Brain microvascular endothelial cell (primary cell): Measurements from ENCODE around the gene RSPH1.

Source experiments
- DNase-seq: peaks from one replicate; pipeline ENCODE4 v3.0.0-alpha.2; 2020
- H3K27ac ChIP-seq: fragments of 250-450 bp; sonication (Bioruptor Pico); 2 replicates; pipeline ENCODE4 v1.5.1; 2020; ENCODE audit warnings: mild to moderate bottlenecking, moderate library complexity
- H3K27me3 ChIP-seq: fragments of 250-450 bp; sonication (Bioruptor Pico); replicated peaks from 2 replicates; pipeline ENCODE4 v1.5.1; 2020; ENCODE audit warnings: mild to moderate bottlenecking
- H3K36me3 ChIP-seq: fragments of 250-450 bp; sonication (Bioruptor Pico); replicated peaks from 2 replicates; pipeline ENCODE4 v1.5.1; 2020; ENCODE audit warnings: mild to moderate bottlenecking
- H3K4me3 ChIP-seq: 2 replicates; pipeline ENCODE4 v1.5.1; 2011; ENCODE audit warnings: low read depth, mild to moderate bottlenecking, control low read depth, low read length, moderate library complexity
- in situ Hi-C: cut with HindIII; loops from 2 replicates; pipeline ENCODE4 v1.10.0; 2017; ENCODE audit warnings: low sequenced_read_pairs, low pct_ligation_motif_present
- TF ChIP-seq, protein P1 (sequence below): IDR thresholded peaks from 2 replicates; pipeline ENCODE4 v1.5.1; 2011; ENCODE audit warnings: low read depth, mild to moderate bottlenecking, moderate library complexity, low read length, control low read depth, inconsistent platforms; ENCODE audit errors: missing control alignments

Gene RSPH1

DNA sequence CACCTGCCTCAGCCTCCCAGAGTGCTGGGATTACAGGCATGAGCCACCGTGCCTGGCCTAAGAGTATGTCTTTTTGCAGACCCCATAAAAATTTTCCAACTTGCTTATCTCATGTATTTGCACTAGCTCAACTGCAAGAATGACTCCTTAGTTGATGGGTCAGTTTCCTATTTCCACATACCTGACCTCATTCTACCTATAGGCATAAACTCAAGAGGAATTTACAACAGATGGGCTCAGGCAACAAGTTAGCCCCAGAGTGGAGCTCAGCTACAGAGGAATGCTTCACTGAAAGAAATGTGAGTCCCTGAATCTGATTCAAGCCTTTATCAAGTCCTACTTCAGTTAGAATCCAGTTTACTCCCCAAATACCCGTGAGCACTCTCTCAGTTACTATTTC, 12.3 kb upstream of the RSPH1 start:
- DNase-seq = no peak
- in situ Hi-C loops = no loop called here
- no peaks in the 10 kb centered on the region for H3K27me3 ChIP-seq
- no peaks in the 10 kb centered on the region for H3K36me3 ChIP-seq
- TF ChIP-seq, protein P1, sequence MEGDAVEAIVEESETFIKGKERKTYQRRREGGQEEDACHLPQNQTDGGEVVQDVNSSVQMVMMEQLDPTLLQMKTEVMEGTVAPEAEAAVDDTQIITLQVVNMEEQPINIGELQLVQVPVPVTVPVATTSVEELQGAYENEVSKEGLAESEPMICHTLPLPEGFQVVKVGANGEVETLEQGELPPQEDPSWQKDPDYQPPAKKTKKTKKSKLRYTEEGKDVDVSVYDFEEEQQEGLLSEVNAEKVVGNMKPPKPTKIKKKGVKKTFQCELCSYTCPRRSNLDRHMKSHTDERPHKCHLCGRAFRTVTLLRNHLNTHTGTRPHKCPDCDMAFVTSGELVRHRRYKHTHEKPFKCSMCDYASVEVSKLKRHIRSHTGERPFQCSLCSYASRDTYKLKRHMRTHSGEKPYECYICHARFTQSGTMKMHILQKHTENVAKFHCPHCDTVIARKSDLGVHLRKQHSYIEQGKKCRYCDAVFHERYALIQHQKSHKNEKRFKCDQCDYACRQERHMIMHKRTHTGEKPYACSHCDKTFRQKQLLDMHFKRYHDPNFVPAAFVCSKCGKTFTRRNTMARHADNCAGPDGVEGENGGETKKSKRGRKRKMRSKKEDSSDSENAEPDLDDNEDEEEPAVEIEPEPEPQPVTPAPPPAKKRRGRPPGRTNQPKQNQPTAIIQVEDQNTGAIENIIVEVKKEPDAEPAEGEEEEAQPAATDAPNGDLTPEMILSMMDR = no peak
- H3K27ac ChIP-seq = no peak overlapping the region
- no peak overlapping the region for H3K4me3 ChIP-seq

- in situ Hi-C loops = no loop called here
- TF ChIP-seq, protein P1 = no peak
- H3K36me3 ChIP-seq = no peaks in the 10 kb centered on the region
- H3K4me3 ChIP-seq = no peak overlapping the region
- no peaks in the 10 kb centered on the region for H3K27me3 ChIP-seq
- DNase-seq = no peak
- no peak overlapping the region for H3K27ac ChIP-seq
Observed at GRCh38 chr21:42507418-42507817, 11.4 kb upstream of the RSPH1 start.

DNA sequence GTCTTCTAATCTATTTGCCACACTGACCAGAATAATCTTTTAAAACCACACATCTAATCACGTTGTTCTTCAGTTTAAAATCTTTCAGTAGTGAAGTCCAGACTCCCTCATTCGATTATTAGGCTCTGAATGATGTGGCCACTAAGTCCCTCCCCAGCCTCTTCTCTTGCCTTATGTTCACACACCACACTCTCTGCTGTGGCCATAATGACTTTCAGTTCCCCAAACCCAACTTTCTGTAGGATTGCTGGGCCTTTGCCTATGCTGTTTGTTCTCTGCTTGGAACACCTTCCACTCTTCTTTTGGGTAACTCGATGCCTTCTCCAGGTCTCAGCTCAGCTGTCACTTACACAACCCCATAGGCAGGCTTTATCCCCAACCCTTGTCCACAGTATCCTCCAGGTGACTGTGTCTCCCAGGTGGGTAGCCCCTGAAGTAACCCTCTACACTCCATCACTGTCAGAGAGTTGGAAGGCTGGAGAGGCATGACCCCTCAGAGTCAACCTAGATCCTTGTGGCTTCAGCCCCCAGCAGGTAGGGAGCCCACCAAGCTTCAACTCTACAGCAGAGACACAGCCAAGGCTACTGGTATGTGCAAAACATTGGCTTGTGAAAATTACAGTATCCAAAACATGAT, 9.2 kb upstream of the RSPH1 start:
- TF ChIP-seq, protein P1 = no peak
- no peak for DNase-seq
- Histone ChIP-seq H3K4me3 (no peak overlapping the region), H3K36me3 (no peaks in the 10 kb centered on the region), H3K27ac (no peak overlapping the region), H3K27me3 (no peaks in the 10 kb centered on the region)
- in situ Hi-C loops = no loop called here

DNA sequence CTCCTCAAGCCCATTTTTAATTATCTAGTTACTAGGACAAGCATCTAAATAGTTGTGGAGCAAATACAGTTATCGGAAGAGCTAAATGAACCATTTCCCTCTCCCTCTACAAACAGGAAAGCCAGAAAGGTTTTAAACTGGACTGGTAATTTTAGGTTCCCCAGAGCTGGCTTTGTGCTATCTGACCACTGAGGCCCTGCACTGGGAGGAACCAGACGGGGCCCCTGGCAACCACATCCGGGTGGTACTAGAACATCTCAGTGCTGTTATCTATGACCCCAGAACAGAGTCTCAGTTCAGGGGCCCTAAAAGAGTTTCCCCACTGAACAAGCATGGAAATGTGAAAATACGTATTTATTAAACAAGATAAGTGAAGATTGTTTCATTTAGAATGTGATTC, 7.7 kb upstream of the RSPH1 start:
- TF ChIP-seq, protein P1 = no peak
- no peak for DNase-seq
- H3K4me3 ChIP-seq = no peak overlapping the region
- no peak overlapping the region for H3K27ac ChIP-seq
- no peaks in the 10 kb centered on the region for H3K27me3 ChIP-seq
- in situ Hi-C loops = no loop called here
- no peaks in the 10 kb centered on the region for H3K36me3 ChIP-seq

DNA sequence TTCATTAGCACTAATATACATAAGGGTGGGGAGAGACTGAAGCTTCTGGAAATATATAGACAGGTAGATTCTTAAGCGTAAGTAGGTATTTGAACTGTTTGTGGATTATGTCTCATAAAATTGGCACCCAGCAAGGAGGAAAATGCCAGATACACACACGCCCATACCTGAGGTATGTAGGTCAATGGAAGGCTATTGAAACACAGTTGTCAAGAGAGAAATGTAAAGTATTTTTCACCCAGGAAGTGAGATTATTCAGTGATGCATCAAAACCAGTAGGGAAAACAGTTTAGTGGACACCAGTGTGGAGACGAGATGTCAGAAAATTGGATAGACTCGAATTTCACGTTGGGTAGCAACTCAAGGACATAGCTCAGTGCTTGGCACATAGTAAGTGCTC, 4.7 kb upstream of the RSPH1 start:
- Histone ChIP-seq H3K27ac (no peak overlapping the region), H3K36me3 (no peaks in the 10 kb centered on the region), H3K27me3 (no peaks in the 10 kb centered on the region), H3K4me3 (no peak overlapping the region)
- DNase-seq = no peak
- in situ Hi-C loops = no loop called here
- TF ChIP-seq, protein P1 = no peak

DNA sequence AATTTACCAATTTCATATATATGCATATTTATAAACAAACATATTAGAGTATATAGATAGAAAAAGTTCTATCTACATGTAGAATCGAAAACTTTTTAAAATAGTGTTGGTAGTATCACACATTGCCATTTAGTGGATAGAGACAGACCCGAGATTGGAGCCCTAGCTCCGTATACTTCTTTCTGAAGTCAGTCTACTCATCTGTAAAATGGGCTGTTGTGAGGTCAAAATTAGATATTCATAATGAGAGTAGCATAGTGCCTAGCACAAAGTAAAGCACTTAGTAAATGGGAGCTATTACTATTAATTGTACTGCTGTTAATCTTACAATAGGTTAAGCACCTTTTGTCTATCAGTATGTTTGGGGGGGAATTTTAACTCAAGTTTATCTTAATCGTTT, 4.2 kb upstream of the RSPH1 start:
- TF ChIP-seq, protein P1 = no peak
- no peak overlapping the region for H3K4me3 ChIP-seq
- H3K27ac ChIP-seq = no peak overlapping the region
- no peaks in the 10 kb centered on the region for H3K36me3 ChIP-seq
- no peak for DNase-seq
- no peaks in the 10 kb centered on the region for H3K27me3 ChIP-seq
- in situ Hi-C loops = no loop called here
